Gastroesophageal sphincter (tissue), 3 donors: Measurements from ENCODE around the gene TNIP1.

Experiments
- CTCF ChIP-seq, 4 experiments: fragments of 200-600 bp in 2 of 4; fragments of 450-650 bp in 2 of 4; sonication (generic) in 1 of 4; IDR thresholded peaks; one replicate each; pipeline ENCODE4 v1.5.1; 2017 to 2019; ENCODE audit warnings: antibody characterized with exemption in 4 of 4, mild to moderate bottlenecking in 2 of 4, moderate library complexity in 2 of 4
- EP300 ChIP-seq: sonication (generic); formaldehyde crosslinking; IDR thresholded peaks from one replicate; pipeline ENCODE4 v1.6.1; 2017; ENCODE audit warnings: antibody characterized with exemption, mild to moderate bottlenecking
- POLR2A ChIP-seq, 2 donors: fragments of 450-650 bp; IDR thresholded peaks; one replicate each; pipeline ENCODE4 v1.6.1; 2017; ENCODE audit warnings: antibody characterized with exemption in 2 of 2, mild to moderate bottlenecking in 2 of 2, moderate library complexity in 1 of 2

GRCh38 chr5:151040211-151040747 lies 40.6 kb downstream of the TNIP1 start:
- TF ChIP-seq EP300, result no peak
- TF ChIP-seq CTCF (IDR thresholded peaks at IDR 0.05), result no peak
- TF ChIP-seq POLR2A (IDR thresholded peaks at IDR 0.05), result no peak
